CD4-positive, alpha-beta T cell treated with Interleukin-4 for 4 hours (primary cell): ENCODE results near the gene SLC25A1.

ENCODE experiments used
- DNase-seq: peaks from one replicate; pipeline ENCODE4 v3.0.0-alpha.2; 2020

SLC25A1 gene

GRCh38 chr22:19134176-19134831 is 44.2 kb downstream of the SLC25A1 start:
- no peak for DNase-seq

- DNase-seq, result no peak
Observed at GRCh38 chr22:19133561-19133960, 45.0 kb downstream of the SLC25A1 start.

DNA sequence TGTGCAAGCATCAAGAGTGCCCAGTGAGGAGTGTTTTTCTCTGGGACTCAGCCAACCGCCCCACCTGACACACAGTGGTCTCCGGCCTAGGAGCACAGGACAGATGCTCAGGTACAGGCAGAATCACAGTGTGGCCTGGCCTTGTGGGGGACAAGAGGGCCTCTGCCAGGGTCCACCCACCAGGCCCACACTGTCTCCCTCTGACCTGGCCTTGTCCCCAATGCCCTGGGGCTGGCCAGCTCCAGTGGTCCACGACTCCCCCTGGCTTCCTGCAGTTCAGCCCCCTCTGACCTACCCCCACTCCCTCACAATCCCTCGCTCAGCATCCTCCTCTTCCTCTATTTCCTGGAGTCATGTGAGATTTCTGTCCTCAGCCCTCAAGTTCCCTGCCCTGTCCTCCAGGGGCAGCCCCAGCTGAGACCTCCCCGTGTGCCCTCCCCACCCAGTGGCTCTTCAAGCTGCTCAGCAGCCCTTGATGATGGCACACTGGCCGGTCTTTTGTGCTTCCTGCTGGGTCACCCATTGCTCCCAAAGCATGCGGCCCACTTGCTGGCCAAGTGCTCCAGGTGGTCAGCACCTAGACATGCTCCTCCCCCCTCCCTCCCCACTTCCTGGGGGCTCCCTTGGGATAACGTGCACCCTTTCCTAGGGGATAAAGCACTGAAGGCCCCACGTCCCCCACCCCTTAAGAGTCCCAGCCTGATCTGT is 45.7 kb downstream of the SLC25A1 start:
- DNase-seq, result no peak

GRCh38 chr22:19132153-19132552 is 46.4 kb downstream of the SLC25A1 start:
- no peak for DNase-seq

DNA sequence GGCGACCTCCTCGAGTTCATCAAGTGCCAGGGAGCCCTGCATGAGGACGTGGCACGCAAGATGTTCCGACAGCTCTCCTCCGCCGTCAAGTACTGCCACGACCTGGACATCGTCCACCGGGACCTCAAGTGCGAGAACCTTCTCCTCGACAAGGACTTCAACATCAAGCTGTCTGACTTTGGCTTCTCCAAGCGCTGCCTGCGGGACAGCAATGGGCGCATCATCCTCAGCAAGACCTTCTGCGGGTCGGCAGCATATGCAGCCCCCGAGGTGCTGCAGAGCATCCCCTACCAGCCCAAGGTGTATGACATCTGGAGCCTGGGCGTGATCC is 46.9 kb downstream of the SLC25A1 start:
- DNase-seq, result no peak

GRCh38 chr22:19130959-19131684 is 47.4 kb downstream of the SLC25A1 start, which contains the start of gene TSSK2:
Gene TSSK2, plus strand, starts transcription at chr22:19131308. Its CDS starts 92 bp downstream, at chr22:19131400.
- no peak for DNase-seq

- DNase-seq, result no peak
Observed at GRCh38 chr22:19129871-19130270, 48.7 kb downstream of the SLC25A1 start.

DNA sequence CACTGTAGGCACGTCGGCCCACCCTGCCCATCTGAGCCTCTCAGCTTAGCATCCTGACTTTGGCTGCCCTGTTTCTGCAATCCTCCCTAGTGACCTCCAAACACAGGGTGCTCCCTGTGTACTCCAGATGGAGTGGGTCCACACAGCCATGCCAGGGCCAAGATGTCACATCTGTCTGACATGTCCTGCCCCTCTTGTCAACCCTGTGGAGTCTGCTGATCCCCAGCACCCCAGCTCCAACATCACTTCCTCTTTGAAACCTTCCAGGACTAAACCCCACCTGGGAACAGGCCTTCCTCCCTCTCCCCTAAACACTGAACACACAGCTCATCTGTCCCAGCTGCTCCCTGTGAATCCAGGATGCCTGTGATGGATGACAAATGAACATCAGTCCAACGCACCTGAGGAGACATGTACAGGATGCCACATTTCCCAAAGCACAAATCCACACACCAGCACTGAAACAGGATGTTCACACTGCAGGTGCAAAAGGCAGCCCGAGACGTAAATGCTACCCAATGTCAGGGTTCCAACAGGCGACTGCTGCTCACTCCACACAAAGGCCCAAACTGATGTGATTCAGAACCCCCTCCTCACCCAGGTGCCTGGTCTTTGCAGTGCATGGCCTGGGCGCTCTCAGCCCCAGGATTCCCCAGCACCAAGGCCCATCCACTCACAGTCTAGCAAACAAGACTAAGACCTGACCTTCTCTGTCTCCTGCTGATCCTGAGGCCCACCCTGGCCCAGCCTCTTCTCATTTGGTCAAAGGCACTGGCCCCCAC is 49.4 kb downstream of the SLC25A1 start:
- DNase-seq, result no peak

DNA sequence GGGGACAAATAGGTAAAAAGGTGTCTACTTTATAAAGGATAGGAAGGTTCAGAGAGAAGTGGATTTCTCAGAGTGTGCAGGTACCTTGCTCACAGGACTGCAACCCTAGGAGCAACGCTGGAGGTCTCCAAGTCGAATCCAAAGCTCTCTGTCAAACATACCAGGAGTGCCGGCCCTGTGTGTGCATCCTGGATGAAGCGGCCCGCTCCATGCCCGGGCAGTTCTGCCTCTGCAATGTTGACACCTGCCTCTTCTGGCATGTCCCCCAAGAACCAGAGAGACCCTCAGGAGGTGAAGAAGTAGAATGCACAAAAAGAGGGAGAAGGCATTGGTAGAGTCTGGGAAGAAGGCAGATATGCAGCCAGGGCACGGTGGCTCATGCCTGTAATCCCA is 50.5 kb downstream of the SLC25A1 start:
- DNase-seq, result no peak

DNA sequence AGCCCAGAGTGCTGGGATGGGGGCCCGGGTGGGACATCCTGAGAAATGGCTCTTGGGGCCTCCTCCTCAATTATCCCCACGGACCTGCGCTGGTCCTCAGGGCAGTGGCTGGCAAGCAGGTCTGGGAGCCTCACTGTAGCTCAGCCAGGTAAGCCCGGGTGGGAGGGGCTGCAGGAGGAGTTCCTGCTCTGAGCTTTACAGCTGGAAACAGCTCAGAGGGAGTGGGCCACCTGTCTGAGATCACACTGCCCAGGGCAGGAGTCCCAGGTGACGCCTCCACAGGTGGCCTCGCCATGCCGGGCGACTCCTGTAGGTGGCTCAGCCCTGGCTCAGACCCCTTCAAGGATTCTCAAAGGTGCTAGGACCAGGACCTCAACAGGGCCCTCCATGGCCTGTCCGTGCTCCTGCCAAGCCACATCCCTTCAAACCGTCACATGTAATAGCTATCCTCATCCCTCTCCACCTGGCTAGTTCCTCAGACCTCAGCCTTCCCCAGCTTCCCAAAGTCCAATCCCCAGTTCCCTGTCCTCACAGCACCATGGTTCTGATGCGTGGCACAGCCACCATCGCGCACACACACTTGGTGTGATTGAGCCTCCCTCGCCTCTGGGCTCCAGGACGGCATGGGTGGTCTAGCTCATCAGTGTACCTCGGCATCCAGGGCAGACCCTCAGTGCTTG is 51.1 kb downstream of the SLC25A1 start:
- DNase-seq, result no peak

DNA sequence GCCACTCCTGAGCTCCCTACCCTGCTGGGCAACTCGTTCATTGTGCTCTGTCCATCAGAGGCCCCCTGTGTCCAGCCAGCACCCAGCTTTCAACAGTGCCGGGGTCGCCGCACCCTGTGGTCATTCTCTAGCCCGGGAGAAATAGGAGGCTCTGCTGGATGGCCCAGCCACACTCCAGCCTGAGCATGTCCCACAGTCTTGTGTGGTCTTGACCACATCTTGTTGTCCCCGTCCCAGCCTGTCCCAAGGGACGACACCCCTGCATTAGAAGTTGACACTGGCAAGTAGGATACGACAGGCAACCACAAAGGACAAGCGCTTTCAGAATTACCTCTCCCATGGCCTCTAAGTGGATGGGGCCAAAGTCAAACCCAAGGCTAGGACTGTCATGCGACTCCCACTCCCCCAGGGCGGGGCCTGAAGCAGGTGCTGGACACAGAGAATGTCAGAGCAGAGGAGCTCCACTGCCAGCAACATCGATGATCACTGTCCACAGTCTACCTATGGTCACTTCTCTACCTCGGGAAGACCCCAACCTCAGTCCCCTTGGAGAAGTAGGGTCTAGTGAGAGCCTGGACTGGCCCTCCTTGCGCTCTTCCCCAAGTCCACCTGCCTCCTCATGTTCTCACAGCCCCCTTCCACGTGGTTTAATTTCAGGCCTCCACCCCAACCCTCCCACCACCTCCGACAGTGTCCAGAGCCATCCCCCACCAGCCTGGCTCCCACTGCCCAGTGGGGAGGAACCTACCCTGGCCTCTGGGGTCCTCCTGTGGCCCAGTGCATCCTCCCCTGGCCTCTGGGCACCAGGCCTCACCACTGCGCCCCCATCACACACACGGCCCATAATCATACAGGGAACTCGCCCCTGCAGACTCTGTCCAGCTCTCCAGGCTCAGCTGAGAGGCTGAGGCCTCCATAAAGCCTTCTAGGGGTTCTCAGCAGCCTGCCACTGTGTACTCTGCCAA is 51.9 kb downstream of the SLC25A1 start:
- DNase-seq, result no peak
